Measurements from ENCODE around the gene MAST4. TPM values are rescaled to one million over a fixed set of nuclear protein-coding genes. Genes with fewer than 3 reads are reported as not detected.

Gene MAST4
- total RNA-seq, 2 experiments from 2014 or later: 1.3 to 21.9 TPM

DNA sequence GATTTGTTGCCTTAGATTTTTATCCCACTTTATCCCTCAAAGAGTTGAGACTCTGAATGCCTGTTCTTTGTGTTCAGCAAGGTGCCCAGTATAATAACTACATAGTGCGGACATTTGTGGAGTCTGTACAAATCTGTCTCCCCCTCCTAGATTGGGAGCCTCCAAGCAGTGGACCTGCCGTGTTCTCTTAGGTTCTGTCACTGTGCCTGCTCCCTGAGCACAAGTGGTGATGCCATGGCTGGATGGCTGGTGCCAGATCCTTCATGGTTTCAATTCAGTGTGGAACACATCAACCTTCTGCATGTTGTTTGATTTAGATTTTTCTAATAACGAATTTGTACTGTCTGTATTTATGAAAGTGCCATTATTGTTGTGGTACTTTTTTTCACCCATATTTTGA lies 307.5 kb downstream of the MAST4 start:
- DNase-seq (ENCODE audit: low spot score): no peak
- ChIA-PET CTCF (ENCODE audit: unreplicated experiment) (no interaction called here), POLR2A (interaction anchor here (0.9 kb wide), 1 partner anchor 14 kb away, joined by 3 read pairs; no protein-coding TSS in a partner anchor)
- no peaks in the 10 kb centered on the region for H3K4me1 ChIP-seq (ENCODE audit: insufficient read depth, low read length, poor library complexity, severe bottlenecking)
- H3K4me3 ChIP-seq (ENCODE audit: low read depth, low read length, poor library complexity, severe bottlenecking): no peak overlapping the region
- no peak overlapping the region for H3K27ac ChIP-seq (ENCODE audit: low read depth, low read length, poor library complexity, severe bottlenecking)
- TF ChIP-seq EZH2phosphoT487 (IDR thresholded peaks at IDR 0.05; ENCODE audit: borderline replicate concordance, low read depth, low read length): no peak
- TF ChIP-seq, protein P1, sequence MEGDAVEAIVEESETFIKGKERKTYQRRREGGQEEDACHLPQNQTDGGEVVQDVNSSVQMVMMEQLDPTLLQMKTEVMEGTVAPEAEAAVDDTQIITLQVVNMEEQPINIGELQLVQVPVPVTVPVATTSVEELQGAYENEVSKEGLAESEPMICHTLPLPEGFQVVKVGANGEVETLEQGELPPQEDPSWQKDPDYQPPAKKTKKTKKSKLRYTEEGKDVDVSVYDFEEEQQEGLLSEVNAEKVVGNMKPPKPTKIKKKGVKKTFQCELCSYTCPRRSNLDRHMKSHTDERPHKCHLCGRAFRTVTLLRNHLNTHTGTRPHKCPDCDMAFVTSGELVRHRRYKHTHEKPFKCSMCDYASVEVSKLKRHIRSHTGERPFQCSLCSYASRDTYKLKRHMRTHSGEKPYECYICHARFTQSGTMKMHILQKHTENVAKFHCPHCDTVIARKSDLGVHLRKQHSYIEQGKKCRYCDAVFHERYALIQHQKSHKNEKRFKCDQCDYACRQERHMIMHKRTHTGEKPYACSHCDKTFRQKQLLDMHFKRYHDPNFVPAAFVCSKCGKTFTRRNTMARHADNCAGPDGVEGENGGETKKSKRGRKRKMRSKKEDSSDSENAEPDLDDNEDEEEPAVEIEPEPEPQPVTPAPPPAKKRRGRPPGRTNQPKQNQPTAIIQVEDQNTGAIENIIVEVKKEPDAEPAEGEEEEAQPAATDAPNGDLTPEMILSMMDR (conservative IDR thresholded peaks at IDR 0.05; ENCODE audit: low read length): no peak
- no peaks in the 10 kb centered on the region for H3K79me2 ChIP-seq (ENCODE audit: insufficient read depth, low read depth, low read length)
- intact Hi-C loops (cut with micrococcal nuclease; ENCODE audit: unreplicated experiment): no loop called here
- no peaks in the 10 kb centered on the region for H4K20me1 ChIP-seq (ENCODE audit: insufficient read depth, low read length)
- H3K9me3 ChIP-seq (ENCODE audit: low read length): no peaks in the 10 kb centered on the region
- no peaks in the 10 kb centered on the region for H3K9me2 ChIP-seq (ENCODE audit: insufficient read depth, low read length)
- H3K4me2 ChIP-seq (ENCODE audit: low read length): no peak overlapping the region
- no TSS peak for BruUV-seq (replicated peaks)
- no peaks in the 10 kb centered on the region for H3K36me3 ChIP-seq (ENCODE audit: insufficient read depth, low read length)
- no peak overlapping the region for H2AFZ ChIP-seq (ENCODE audit: low read length)

DNA sequence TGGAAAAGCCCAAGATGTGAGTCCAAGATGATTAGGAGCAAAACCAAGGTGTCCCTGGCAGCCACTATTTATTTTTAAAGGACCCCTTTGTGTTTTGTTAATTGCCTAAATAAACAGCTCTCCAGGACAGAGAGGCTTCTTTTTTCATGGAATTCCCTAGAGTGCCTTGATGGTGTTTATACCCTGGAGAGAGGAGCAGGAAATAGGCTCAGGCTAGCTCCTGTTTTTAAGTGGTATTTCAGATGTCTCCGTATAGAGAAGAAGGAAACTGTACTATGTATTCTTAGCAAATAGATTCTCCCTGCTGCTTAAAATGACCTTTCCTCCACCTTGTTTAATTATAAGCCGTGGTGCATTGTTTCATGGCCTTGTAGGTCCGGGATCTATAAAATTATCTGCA lies 308.0 kb downstream of the MAST4 start:
- no TSS peak for BruUV-seq (replicated peaks)
- Histone ChIP-seq H3K79me2 (ENCODE audit: insufficient read depth, low read depth, low read length) (no peaks in the 10 kb centered on the region), H4K20me1 (ENCODE audit: insufficient read depth, low read length) (no peaks in the 10 kb centered on the region), H3K9me2 (ENCODE audit: insufficient read depth, low read length) (no peaks in the 10 kb centered on the region), H3K27ac (ENCODE audit: low read depth, low read length, poor library complexity, severe bottlenecking) (no peak overlapping the region), H3K9me3 (ENCODE audit: low read length) (no peaks in the 10 kb centered on the region), H3K36me3 (ENCODE audit: insufficient read depth, low read length) (no peaks in the 10 kb centered on the region), H3K4me1 (ENCODE audit: insufficient read depth, low read length, poor library complexity, severe bottlenecking) (no peaks in the 10 kb centered on the region), H3K4me3 (ENCODE audit: low read depth, low read length, poor library complexity, severe bottlenecking) (no peak overlapping the region), H3K4me2 (ENCODE audit: low read length) (no peak overlapping the region), H2AFZ (ENCODE audit: low read length) (no peak overlapping the region)
- CTCF ChIA-PET (ENCODE audit: unreplicated experiment): no interaction called here
- intact Hi-C loops (cut with micrococcal nuclease; ENCODE audit: unreplicated experiment): no loop called here
- POLR2A ChIA-PET: interaction anchor here (0.9 kb wide), 1 partner anchor 15 kb away, joined by 3 read pairs; no protein-coding TSS in a partner anchor
- no peak for TF ChIP-seq EZH2phosphoT487 (IDR thresholded peaks at IDR 0.05; ENCODE audit: borderline replicate concordance, low read depth, low read length)
- DNase-seq (ENCODE audit: low spot score): no peak

DNA sequence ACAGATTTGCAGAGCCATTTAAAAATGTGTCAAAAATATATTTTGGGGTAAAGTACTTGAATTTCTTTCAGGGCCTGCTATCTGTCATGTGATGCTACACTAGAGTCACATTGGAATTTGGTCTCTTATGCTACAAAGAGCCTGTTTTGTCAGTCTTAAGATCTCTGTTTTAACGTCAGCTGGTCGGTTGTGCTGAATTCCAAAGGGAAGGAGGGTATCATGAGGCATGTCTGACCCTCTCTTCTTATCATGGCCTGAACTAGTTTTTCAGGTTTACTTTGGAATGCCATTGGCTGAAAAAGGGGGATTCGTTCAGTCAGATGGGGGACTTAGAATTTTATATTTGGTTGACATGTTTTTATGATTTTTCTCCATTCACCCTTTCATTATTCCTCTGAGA lies 309.8 kb downstream of the MAST4 start:
- TF ChIP-seq, protein P1 (conservative IDR thresholded peaks at IDR 0.05; ENCODE audit: low read length): no peak
- no peak for TF ChIP-seq EZH2phosphoT487 (IDR thresholded peaks at IDR 0.05; ENCODE audit: borderline replicate concordance, low read depth, low read length)

More for the DNA sequence above, 309.8 kb downstream of the MAST4 start:
- no peaks in the 10 kb centered on the region for H3K9me2 ChIP-seq (ENCODE audit: insufficient read depth, low read length)
- no peak overlapping the region for H2AFZ ChIP-seq (ENCODE audit: low read length)
- no peak overlapping the region for H3K4me2 ChIP-seq (ENCODE audit: low read length)
- no peak for DNase-seq (ENCODE audit: low spot score)
- no peaks in the 10 kb centered on the region for H3K4me1 ChIP-seq (ENCODE audit: insufficient read depth, low read length, poor library complexity, severe bottlenecking)
- H3K79me2 ChIP-seq (ENCODE audit: insufficient read depth, low read depth, low read length): no peaks in the 10 kb centered on the region
- no peak overlapping the region for H3K4me3 ChIP-seq (ENCODE audit: low read depth, low read length, poor library complexity, severe bottlenecking)
- no peaks in the 10 kb centered on the region for H4K20me1 ChIP-seq (ENCODE audit: insufficient read depth, low read length)
- no TSS peak for BruUV-seq (replicated peaks)
- H3K27ac ChIP-seq (ENCODE audit: low read depth, low read length, poor library complexity, severe bottlenecking): no peak overlapping the region
- no peaks in the 10 kb centered on the region for H3K9me3 ChIP-seq (ENCODE audit: low read length)
- CTCF ChIA-PET (ENCODE audit: unreplicated experiment): no interaction called here
- intact Hi-C loops (cut with micrococcal nuclease; ENCODE audit: unreplicated experiment): no loop called here
- H3K36me3 ChIP-seq (ENCODE audit: insufficient read depth, low read length): no peaks in the 10 kb centered on the region
- POLR2A ChIA-PET: no interaction called here
